PFSK-1 (cell line): ENCODE measurements around the gene SLC29A2.

ENCODE experiments used
- POLR2AphosphoS5 ChIP-seq: IDR thresholded peaks from 2 replicates; pipeline ENCODE4 v1.6.1; 2012; ENCODE audit warnings: low read depth, mild to moderate bottlenecking, control low read depth, low read length, moderate library complexity
- TAF1 ChIP-seq: IDR thresholded peaks from 2 replicates; pipeline ENCODE4 v1.6.1; 2012; ENCODE audit warnings: low read length, control low read depth, borderline replicate concordance; ENCODE audit not compliant: insufficient read depth

DNA sequence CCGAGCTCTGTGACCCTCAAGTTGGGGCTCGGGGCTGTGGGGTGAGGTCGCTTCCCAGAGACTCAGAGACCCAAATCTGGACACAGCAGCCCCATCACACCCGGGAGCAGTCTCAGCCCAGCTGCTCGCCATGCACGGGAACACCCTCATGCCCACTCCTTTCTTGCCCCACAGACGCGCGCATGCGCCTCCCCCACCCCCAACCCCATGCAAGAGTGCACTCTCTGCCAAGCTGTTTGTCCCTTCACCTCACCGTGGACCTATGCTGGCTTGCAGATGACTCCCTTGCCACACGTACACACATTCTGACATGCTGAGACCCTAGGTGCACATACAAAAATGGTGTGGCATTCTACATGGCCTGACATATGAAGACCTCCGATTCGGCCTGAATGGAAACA is 54.2 kb downstream of the SLC29A2 start:
- TF ChIP-seq TAF1, result no peak
- TF ChIP-seq POLR2AphosphoS5, result no peak; the same call in 1 of the 2 replicates
